Measurements from ENCODE around the gene CD53. TPM values are rescaled to one million over a fixed set of nuclear protein-coding genes. Genes with fewer than 3 reads are reported as not detected.

The CD53 gene
- total RNA-seq, 1 experiment from 2014 or later: 0.49 TPM

DNA sequence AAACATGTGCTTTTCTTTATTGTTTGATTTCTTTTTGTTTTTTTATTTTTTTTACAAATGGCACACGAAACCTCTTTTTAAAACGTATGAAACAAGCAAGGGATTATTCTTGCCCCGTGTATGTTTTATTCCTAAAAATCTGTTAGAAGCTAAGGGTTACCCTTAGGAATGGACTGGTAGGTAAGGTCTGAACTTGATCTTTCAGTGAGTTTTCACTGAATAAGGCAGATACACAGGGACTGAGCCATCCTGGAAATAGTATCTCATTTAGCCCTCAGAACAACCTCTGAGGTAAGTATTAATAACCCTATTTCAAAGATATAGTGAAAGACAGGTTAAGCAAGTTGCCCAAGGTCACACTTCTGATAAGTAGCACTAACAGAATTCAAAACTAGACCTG, 6.0 kb downstream of the CD53 start:
- in situ Hi-C loops (cut with HindIII; ENCODE audit: low pct_unique_long_range_greater_than_20kb, low sequenced_read_pairs): no loop called here
- H3K9me3 ChIP-seq (ENCODE audit: control insufficient read depth, insufficient read depth, low read depth, low read length): no peaks in the 10 kb centered on the region
- H3K27ac ChIP-seq (ENCODE audit: low read length): no peak overlapping the region
- no peaks in the 10 kb centered on the region; the same call in 1 of the 2 replicates for H3K36me3 ChIP-seq (ENCODE audit: control insufficient read depth, insufficient read depth, low read length)
- ChIA-PET POLR2A (no interaction called here), CTCF (no interaction called here)
- no peak for ATAC-seq
- no peak overlapping the region for H3K4me3 ChIP-seq (ENCODE audit: low read depth in 2 of 2, low read length in 2 of 2)
- no peaks in the 10 kb centered on the region for H3K27me3 ChIP-seq (ENCODE audit: control insufficient read depth, insufficient read depth, low read length)
- no peaks in the 10 kb centered on the region for H3K4me1 ChIP-seq (ENCODE audit: control insufficient read depth, insufficient read depth, low read length)
- TF ChIP-seq, protein P1, sequence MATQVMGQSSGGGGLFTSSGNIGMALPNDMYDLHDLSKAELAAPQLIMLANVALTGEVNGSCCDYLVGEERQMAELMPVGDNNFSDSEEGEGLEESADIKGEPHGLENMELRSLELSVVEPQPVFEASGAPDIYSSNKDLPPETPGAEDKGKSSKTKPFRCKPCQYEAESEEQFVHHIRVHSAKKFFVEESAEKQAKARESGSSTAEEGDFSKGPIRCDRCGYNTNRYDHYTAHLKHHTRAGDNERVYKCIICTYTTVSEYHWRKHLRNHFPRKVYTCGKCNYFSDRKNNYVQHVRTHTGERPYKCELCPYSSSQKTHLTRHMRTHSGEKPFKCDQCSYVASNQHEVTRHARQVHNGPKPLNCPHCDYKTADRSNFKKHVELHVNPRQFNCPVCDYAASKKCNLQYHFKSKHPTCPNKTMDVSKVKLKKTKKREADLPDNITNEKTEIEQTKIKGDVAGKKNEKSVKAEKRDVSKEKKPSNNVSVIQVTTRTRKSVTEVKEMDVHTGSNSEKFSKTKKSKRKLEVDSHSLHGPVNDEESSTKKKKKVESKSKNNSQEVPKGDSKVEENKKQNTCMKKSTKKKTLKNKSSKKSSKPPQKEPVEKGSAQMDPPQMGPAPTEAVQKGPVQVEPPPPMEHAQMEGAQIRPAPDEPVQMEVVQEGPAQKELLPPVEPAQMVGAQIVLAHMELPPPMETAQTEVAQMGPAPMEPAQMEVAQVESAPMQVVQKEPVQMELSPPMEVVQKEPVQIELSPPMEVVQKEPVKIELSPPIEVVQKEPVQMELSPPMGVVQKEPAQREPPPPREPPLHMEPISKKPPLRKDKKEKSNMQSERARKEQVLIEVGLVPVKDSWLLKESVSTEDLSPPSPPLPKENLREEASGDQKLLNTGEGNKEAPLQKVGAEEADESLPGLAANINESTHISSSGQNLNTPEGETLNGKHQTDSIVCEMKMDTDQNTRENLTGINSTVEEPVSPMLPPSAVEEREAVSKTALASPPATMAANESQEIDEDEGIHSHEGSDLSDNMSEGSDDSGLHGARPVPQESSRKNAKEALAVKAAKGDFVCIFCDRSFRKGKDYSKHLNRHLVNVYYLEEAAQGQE (IDR thresholded peaks at IDR 0.05; ENCODE audit: insufficient read depth in 1 of 2, low read depth in 2 of 2, low read length in 1 of 2): no peak
- TF ChIP-seq TCF7L2 (IDR thresholded peaks at IDR 0.05; ENCODE audit: low read depth, low read length) (no peak), POLR2AphosphoS5 (IDR thresholded peaks at IDR 0.05; ENCODE audit: low read depth, low read length) (no peak), SIN3A (IDR thresholded peaks at IDR 0.05; ENCODE audit: borderline replicate concordance, insufficient read depth, low read depth, low read length) (no peak)
- TF ChIP-seq, protein P2, sequence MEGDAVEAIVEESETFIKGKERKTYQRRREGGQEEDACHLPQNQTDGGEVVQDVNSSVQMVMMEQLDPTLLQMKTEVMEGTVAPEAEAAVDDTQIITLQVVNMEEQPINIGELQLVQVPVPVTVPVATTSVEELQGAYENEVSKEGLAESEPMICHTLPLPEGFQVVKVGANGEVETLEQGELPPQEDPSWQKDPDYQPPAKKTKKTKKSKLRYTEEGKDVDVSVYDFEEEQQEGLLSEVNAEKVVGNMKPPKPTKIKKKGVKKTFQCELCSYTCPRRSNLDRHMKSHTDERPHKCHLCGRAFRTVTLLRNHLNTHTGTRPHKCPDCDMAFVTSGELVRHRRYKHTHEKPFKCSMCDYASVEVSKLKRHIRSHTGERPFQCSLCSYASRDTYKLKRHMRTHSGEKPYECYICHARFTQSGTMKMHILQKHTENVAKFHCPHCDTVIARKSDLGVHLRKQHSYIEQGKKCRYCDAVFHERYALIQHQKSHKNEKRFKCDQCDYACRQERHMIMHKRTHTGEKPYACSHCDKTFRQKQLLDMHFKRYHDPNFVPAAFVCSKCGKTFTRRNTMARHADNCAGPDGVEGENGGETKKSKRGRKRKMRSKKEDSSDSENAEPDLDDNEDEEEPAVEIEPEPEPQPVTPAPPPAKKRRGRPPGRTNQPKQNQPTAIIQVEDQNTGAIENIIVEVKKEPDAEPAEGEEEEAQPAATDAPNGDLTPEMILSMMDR (IDR thresholded peaks at IDR 0.05): no peak
- no peak for DNase-seq (ENCODE audit: low read depth, low spot score)
- intact Hi-C loops (cut with micrococcal nuclease; ENCODE audit: unreplicated experiment): no loop called here
- BruUV-seq (replicated peaks): no TSS peak

DNA sequence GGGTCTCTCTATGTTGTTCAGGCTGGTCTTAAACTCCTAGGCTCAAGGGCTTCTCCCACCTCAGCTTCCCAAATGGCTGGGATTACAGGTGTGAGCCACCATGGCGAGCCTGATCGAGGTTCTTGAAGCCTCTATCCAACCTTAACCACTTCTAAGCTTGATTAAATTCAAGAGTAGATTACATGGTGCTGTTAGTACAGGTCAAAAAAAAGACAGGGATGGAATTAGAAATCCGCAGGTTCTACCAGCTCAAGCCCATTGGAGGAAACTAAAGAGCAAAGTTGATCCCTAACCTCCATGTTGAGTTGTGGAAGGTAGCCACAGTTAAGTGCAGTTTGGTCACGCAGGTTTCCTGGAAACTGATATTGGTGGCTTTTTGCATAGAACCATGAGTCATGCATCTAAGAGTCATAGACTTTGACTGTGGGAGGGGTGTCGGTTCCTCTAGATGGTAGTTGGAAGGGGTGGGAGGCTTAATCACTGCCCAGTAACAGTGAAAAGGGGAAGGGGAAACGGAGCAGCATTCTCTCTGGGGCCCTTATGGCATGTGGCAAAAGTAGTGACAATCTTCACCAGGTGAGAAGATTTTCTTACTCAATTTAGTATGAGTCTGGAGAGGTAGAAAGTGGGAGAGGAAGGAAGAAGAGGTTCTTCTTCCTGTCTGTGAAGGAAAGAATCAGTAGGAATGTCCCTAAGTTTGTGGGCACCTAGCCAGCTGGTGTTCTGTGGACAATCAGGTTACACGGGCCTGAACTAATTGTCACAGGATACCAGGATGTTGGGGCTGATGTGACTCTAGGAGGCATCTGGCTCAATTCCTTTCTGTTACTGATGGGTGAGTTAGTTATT, 7.0 kb downstream of the CD53 start:
- ChIA-PET CTCF (no interaction called here), POLR2A (no interaction called here)
- no peak for DNase-seq (ENCODE audit: low read depth, low spot score)
- ATAC-seq: no peak
- no peaks in the 10 kb centered on the region for H3K9me3 ChIP-seq (ENCODE audit: control insufficient read depth, insufficient read depth, low read depth, low read length)
- H3K4me1 ChIP-seq (ENCODE audit: control insufficient read depth, insufficient read depth, low read length): no peaks in the 10 kb centered on the region
- no peak overlapping the region for H3K4me3 ChIP-seq (ENCODE audit: low read depth in 2 of 2, low read length in 2 of 2)
- intact Hi-C loops (cut with micrococcal nuclease; ENCODE audit: unreplicated experiment): no loop called here
- no peaks in the 10 kb centered on the region for H3K27me3 ChIP-seq (ENCODE audit: control insufficient read depth, insufficient read depth, low read length)
- no peaks in the 10 kb centered on the region; the same call in 1 of the 2 replicates for H3K36me3 ChIP-seq (ENCODE audit: control insufficient read depth, insufficient read depth, low read length)
- in situ Hi-C loops (cut with HindIII; ENCODE audit: low pct_unique_long_range_greater_than_20kb, low sequenced_read_pairs): no loop called here
- BruUV-seq (replicated peaks): no TSS peak
- no peak overlapping the region for H3K27ac ChIP-seq (ENCODE audit: low read length)
- TF ChIP-seq TCF7L2 (IDR thresholded peaks at IDR 0.05; ENCODE audit: low read depth, low read length): no peak

DNA sequence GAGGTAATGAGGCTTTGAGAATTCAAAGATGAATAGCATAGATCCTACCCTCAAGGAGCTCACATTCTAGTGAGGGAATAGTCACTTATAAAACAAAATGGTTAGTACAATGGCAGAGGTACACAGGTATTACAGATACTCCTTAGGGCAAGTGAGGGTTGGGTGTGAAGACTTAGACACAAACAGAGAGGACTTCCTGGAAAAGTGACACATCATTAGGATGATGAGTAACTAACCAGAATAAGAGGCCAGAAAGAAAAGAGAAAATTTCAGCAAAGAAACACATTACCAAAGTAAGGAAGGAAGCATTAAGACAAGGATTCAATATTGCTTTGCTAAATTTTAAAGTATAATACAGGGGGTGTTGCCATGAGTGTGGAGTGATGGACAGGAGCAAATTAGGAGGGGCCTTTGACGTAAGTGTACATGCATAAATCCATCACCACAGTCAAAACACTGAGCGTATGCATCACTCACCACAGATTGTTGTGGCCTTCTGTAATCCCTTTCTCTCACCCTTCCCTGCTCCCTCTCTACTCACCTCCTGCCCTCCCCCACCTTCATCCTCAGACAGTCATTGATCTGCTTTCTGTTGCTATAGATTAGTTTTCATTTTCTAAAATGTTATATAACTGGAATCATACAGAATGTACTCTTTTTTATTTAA, 7.9 kb downstream of the CD53 start:
- intact Hi-C loops (cut with micrococcal nuclease; ENCODE audit: unreplicated experiment): no loop called here
- ChIA-PET CTCF (no interaction called here), POLR2A (no interaction called here)
- no TSS peak for BruUV-seq (replicated peaks)
- H3K9me3 ChIP-seq (ENCODE audit: control insufficient read depth, insufficient read depth, low read depth, low read length): no peaks in the 10 kb centered on the region
- H3K27ac ChIP-seq (ENCODE audit: low read length): no peak overlapping the region
- TF ChIP-seq, protein P2 (IDR thresholded peaks at IDR 0.05): no peak
- TF ChIP-seq SIN3A (IDR thresholded peaks at IDR 0.05; ENCODE audit: borderline replicate concordance, insufficient read depth, low read depth, low read length) (no peak), POLR2AphosphoS5 (IDR thresholded peaks at IDR 0.05; ENCODE audit: low read depth, low read length) (no peak), TCF7L2 (IDR thresholded peaks at IDR 0.05; ENCODE audit: low read depth, low read length) (no peak)
- TF ChIP-seq, protein P1 (IDR thresholded peaks at IDR 0.05; ENCODE audit: insufficient read depth in 1 of 2, low read depth in 2 of 2, low read length in 1 of 2): no peak
- no peak overlapping the region for H3K4me3 ChIP-seq (ENCODE audit: low read depth in 2 of 2, low read length in 2 of 2)
- in situ Hi-C loops (cut with HindIII; ENCODE audit: low pct_unique_long_range_greater_than_20kb, low sequenced_read_pairs): no loop called here
- no peak for DNase-seq (ENCODE audit: low read depth, low spot score)
- ATAC-seq: no peak
- H3K4me1 ChIP-seq (ENCODE audit: control insufficient read depth, insufficient read depth, low read length): no peaks in the 10 kb centered on the region
- H3K36me3 ChIP-seq (ENCODE audit: control insufficient read depth, insufficient read depth, low read length): no peaks in the 10 kb centered on the region; the same call in 1 of the 2 replicates
- no peaks in the 10 kb centered on the region for H3K27me3 ChIP-seq (ENCODE audit: control insufficient read depth, insufficient read depth, low read length)
